Stimulated activated CD8-positive, alpha-beta memory T cell treated with anti-CD3 and anti-CD28 coated beads, Interleukin-2, amount 100 ng/mL, for 48 hours (primary cell): ENCODE data around the gene ZNF273.
"Not testable (repeated sequence)": the region's sequence is repeated elsewhere in the genome, so short reads cannot be mapped to it uniquely, and the experiment has no call there.

ENCODE experiments used
- DNase-seq, 2 donors: peaks; one replicate each; pipeline ENCODE4 v3.0.0-alpha.2; 2020; ENCODE audit warnings: low read depth in 2 of 2

ZNF273 gene

DNA sequence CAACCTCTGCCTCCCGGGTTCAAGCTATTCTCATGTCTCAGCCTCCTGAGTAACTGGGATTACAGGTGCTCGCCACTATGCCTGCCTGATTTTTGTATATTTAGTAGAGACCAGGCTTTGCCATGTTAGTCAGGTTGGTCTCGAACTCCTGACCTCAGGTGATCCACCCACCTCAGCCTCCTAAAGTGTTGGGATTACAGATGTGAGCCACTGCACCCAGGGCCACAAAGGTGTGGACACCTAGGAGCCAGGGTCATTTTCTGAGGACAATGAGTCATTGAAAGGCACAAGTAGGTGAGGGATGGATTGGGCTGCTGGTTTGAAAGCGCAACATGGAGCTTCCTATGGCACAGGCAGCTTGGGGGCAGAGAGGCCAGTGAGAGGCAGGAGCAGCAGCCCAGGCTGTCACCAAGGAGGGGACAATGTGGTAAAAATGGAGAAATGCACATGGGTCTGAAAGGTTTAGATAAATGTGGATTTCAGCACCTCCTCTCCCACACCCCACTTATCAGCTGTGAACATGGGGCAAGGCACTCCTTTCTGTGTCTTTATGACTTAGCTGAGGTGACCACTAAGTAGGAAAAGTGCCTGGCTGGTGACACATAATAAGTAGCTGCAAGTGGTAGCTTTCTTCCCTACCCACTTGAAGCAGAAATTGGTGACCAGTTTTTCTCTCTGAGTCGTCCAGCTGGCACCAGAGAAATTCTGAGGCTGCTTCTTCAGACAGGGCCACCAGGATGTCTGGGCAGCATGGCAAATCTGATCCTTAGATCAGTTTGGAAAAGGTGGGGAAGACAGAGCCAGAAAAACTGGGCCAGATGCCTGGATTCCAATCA lies 41.8 kb downstream of the ZNF273 start:
- not testable (repeated sequence) for DNase-seq

DNA sequence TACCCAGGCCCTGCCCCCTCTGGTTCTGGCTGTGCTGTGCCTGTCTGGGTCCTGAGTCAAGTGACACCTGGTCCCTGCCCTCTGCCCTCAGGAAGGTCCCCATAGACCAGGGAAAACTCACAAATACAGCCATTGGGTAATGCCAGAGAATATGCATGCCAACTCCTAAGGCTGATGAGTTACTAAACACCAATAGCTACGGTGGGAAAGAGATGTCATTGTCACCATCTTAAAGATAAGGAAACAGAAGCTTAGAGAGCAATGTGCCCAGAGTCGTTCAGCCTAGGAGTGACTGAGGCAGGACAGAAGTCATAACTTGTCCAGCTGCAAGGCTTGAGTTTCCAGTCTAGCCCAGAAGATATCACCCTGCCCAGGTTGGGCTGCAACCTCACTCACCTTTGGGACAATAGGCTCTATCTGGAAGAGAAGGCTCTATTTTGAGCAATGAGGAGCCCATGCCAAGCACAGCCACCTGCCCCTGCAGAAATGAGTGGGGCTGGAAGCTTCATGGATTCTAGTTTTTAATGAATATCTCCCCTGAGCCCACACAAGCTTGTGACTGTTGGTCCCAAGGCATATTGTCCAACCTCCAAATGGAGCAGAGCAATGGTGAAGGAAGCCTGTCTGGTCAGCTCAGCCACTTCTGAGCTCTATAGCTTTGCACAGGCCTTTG lies 42.6 kb downstream of the ZNF273 start:
- no peak for DNase-seq

DNA sequence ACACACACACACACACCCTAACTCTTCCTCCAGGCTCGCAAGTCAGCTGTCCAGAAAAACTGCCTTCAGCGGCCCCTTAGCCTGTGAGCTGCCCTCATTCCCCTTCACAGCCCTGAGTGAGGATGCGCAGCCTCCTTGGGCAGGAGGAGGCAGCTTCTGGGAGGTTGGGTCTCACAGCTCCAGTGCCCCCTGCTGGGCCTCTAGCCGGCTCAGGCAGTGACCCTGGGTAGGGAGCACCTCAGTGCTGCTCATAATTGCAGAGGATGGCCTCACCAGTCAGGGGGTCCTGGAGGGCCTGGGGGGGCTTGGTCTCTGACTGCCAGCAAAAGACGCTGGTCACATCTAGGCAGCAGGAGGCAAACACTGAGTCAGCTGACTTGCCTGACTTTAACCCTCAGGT lies 43.7 kb downstream of the ZNF273 start:
- DNase-seq, result peak in 1 of 2 donors; percentile 13

DNA sequence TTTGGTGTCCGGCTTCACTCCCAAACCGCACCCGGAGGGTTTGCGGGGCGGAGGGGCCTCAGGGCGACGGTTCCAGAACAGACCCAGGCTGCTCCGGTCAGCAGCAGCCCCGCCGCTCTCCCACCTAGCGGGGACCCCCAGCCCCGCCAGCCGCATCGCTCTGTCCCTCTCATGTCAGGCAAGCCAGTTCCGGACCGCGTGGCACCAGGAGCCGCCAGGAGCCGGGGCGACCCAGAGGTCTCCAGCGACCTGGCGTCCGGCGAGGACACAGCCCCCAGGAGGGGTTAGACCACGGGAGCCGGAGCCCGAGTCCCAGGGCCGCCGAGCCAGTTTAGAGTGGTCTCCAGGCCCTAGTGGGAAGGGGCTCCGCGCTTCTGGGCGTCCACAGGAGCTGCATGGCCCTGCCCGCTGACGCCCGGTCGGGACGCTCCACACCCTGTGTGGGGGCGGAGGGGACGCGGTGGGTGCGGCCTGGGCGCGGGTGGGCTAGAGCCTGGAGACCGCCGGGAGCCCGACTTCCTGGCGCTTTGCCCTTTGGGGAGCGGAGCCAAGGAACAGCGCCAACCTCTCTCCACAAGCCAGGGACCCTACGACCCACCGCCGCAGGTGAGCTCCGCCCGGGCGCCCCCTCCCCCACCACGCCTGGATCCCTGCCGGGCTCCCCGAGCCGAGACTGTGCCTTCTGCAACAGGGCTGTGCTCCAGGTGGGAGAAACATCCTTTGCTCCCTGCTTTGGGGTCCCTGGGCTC lies 44.4 kb downstream of the ZNF273 start:
- DNase-seq, result no peak

DNA sequence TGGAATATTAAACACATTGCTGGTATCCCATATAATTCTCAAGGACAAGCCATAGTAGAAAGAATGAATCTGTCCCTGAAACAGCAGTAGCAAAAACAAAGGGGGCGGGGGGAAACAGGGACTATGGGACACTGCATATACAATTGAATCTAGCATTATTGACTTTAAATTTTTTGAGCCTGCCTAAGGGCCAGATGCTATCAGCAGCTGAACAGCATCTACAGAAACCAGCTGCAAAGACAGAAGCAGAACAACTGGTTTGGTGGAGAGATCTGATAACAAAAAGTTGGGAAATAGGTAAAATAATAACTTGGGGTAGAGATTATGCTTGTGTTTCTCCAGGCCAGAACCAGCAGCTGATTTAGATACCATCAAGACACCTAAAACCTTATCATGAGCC lies 45.7 kb downstream of the ZNF273 start:
- DNase-seq, result not testable (repeated sequence)

DNA sequence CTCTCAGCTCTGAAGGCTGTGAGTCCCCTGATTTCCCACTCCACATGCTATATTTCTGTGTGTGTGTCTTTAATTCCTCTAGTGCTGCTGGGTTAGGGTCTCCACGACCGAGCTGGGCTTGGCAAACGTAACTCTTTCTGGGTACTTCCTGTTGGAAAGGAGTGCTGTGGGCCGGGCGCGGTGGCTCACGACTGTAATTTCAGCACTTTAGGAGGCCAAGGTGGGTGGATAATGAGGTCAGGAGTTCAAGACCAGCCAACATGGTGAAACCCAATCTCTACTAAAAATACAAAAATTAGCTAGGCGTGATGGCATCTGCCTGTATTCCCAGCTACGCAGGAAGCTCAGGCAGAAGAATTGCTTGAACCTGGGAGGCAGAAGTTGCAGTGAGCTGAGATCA lies 47.6 kb downstream of the ZNF273 start:
- not testable (repeated sequence) for DNase-seq

DNA sequence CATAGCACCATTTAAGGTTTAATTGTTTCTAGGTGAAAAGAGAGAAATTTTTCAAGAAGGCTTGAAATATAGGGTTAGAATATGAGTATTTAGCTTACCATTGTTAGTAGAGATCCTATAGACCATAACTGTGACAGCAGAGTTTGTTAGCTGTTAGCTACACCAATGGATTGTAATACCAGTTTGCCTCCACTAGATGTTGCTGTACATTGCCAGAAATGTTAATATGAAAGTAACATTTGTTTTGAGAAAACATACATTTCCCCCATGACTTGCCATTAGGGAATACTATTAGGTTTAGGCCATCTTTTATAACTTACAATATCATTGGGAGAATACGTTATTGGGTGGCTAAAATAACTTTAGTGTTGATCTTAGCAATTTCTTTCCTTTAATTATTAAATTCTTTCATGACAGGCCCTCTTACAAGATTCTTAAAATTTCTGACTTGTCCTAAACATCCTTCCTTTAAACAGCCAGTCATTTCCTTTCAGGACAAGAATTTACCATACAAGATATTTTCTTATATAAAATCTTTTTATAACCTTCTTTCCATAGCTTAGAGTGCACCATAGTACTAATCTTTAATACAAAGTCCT lies 48.3 kb downstream of the ZNF273 start:
- DNase-seq, result no peak

DNA sequence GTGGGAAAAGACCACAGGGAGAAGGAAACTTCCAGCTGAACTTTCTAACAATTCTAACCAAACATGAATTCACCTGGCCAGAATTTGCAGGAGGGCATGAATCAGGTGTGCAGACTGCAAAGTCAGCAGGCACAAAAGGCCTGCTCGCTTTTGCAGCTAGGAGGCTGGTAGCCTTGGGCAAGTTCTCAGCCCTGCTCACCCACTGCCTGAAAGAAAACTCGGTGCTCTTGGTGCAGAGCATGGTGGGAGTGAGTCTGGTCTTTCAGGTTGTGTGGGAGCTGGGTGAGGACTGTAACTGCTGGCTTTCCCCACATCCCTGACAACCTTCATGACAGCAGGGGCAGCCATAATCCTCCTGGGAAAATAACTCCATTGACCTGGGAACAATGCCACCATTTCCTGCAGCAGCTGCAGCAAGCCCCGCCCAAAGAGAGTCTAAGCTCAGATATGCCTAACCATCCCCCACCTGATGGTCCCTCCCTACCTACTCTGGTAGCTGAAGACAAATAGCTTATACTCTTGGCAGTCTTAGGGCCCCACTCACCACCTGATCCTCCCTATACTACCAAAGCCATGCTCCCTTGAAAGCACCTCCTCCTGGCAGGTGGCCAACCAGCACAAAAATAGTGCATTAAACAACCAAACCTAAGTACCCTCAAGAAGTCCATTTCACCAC lies 56.1 kb downstream of the ZNF273 start:
- DNase-seq, result no peak

DNA sequence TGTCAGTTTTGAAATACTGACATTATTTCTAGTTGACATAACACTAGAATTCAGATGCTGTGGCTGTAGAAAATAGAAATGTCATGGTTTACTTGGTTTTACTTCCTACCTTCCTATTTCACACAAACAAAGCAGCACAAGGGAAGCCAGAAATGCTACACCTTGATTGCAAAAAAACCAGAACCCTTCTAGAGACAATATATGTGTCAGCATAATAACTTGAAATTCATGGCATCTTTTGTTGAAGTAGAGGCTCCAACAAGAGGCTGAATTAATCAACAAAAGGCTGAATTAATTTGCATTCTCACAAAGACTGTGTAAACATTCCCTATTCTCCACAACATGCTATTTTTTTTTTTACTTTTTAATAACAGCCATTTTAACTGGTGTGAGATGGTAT lies 62.5 kb downstream of the ZNF273 start:
- no peak for DNase-seq

DNA sequence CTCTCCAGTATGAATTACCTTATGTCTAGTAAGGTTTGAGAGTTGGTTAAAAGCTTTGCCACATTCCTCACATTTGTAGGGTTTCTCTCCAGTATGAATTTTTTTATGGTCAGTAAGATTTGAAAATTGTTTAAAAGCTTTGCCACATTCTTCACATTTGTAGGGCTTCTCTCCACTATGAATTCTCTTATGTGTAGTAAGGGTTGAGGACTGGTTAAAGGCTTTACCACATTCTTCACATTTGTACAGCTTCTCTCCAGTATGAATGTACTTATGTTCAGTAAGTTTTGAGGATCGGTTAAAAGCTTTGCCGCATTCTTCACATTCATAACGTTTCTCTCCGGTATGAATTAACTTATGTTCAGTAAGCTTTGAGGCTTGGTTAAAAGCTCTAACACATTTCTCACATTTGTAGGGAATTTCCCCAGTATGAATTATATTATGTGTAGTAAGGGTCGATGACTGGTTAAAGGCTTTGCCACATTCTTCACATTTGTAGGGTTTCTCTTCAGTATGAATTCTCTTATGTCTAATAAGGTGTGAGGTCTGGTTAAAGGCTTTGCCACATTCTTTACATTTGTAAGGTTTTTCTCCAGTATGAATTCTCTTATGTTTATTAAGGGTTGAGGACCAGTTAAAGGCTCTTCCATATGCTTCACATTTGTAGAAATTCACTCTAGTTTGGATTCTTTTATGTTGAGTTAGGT lies 75.6 kb downstream of the ZNF273 start:
- DNase-seq, result no peak
